ENCODE data around the gene BMP10.

BMP10 gene

DNA sequence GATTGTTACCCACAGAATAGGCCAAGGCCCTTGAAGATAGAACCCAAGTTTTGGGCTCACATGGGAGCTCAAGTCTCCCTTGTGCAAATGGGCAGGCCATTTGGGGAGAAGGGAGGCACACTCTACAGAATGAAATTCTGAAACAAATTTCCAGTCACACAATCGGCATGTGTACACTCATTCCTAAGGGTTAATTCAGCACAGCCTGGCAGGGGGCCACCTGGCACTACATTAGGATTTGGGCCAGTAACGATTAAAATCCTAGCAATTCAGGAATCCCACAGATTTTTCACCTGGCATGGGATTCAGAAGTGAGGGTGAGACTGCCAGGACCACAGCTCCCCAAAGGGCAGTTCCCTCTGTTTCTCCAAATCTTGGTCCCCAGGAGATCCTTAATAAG is 46.4 kb downstream of the BMP10 start:
- no peak overlapping the region for H3K27ac ChIP-seq
- TF ChIP-seq, protein P1, sequence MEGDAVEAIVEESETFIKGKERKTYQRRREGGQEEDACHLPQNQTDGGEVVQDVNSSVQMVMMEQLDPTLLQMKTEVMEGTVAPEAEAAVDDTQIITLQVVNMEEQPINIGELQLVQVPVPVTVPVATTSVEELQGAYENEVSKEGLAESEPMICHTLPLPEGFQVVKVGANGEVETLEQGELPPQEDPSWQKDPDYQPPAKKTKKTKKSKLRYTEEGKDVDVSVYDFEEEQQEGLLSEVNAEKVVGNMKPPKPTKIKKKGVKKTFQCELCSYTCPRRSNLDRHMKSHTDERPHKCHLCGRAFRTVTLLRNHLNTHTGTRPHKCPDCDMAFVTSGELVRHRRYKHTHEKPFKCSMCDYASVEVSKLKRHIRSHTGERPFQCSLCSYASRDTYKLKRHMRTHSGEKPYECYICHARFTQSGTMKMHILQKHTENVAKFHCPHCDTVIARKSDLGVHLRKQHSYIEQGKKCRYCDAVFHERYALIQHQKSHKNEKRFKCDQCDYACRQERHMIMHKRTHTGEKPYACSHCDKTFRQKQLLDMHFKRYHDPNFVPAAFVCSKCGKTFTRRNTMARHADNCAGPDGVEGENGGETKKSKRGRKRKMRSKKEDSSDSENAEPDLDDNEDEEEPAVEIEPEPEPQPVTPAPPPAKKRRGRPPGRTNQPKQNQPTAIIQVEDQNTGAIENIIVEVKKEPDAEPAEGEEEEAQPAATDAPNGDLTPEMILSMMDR (IDR thresholded peaks at IDR 0.05), result no peak

DNA sequence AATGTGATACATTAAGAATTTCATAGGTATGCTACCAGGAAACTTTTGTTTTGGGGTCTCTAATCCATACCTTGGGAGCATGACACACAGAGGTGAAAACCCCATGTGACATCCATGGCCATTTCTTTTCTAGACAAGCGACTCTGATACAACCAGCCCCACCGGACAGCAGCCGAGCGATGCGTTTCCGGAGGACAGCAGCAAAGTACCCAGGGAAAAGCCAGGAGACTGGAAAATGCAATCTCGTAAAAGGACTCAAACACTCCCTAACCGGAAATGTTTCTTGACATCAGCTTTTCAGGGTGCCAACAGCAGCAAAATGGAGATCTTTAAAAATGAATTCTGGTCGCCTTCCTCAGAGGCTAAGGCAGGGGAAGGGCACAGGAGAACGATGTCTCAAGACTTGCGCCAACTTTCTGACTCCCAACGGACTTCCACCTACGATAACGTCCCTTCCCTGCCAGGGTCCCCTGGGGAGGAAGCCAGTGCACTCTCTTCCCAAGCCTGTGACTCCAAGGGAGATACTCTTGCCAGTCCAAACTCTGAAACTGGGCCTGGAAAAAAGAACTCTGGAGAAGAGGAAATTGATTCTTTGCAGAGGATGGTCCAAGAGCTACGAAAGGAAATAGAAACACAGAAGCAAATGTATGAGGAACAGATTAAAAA is 48.9 kb downstream of the BMP10 start:
- DNase-seq (ENCODE audit: low spot score), result no peak
- H3K4me3 ChIP-seq, result no peak overlapping the region
- TF ChIP-seq, protein P1 (IDR thresholded peaks at IDR 0.05), result no peak
- peak overlapping the region in 1 of 2 donors; percentile 47 for H3K27ac ChIP-seq

More for the DNA sequence above, 46.4 kb downstream of the BMP10 start:
- DNase-seq (ENCODE audit: low spot score), result no peak
- H3K4me3 ChIP-seq, result no peak overlapping the region

- H3K27ac ChIP-seq, result no peak overlapping the region
- DNase-seq (ENCODE audit: low spot score), result no peak
These were observed 51.6 kb downstream of the BMP10 start for GRCh38 chr2:68819556-68819955.

GRCh38 chr2:68817306-68817705 is 53.9 kb downstream of the BMP10 start:
- no peak for DNase-seq (ENCODE audit: low spot score)
- no peak overlapping the region for H3K4me3 ChIP-seq
- TF ChIP-seq, protein P1 (IDR thresholded peaks at IDR 0.05), result no peak
- no peak overlapping the region for H3K27ac ChIP-seq

More at GRCh38 chr2:68819556-68819955, 51.6 kb downstream of the BMP10 start:
- TF ChIP-seq, protein P1 (IDR thresholded peaks at IDR 0.05), result no peak
- no peak overlapping the region for H3K4me3 ChIP-seq

Measured in coronary artery (tissue), 2 donors.